ENCODE measurements around the gene PKIG.

The PKIG gene

DNA sequence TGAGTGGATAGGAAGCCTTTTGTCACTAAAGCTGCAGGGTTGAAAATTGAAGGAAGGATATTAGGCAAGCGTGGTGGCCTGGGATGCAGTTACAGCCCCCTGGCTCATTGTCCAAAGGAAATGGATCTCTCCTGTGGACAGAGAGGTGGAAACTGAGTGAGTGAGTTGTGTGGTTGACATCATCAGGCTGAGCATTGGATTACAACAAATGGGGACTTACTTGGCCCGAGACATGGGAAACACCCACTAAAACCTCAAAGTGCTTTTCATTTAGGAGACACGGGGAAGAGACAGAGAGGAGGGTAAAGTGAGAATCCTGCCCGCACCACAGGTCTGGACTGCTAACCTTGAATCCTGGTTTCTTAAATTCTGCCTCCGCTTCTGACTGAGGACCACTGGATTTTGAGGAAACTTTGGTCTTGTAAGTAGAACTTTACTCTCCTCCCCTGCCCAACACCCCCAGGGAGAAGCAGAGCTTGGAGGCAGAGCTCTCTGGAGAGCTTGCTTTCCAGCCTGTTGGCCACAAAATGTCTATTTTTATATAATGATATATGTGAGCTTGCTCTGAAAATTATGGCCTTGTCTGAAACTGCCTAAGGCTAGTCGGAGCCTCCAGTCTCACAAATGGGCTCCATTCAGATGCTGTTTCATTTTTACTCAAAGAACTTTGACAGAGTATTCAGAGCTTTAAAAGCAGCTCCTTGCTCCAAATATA, at the start of gene PKIG:
Gene PKIG, plus strand, starts transcription at position 269 of the 715 bp plus-strand sequence. CDS start 31,978 bp downstream, outside the sequence.
- in situ Hi-C loops (cut with MboI; ENCODE audit: low pct_unique_long_range_greater_than_20kb, low sequenced_read_pairs, unreplicated experiment): no loop called here
- DNase-seq (ENCODE audit: low spot score): no peak
- TF ChIP-seq, protein P1, sequence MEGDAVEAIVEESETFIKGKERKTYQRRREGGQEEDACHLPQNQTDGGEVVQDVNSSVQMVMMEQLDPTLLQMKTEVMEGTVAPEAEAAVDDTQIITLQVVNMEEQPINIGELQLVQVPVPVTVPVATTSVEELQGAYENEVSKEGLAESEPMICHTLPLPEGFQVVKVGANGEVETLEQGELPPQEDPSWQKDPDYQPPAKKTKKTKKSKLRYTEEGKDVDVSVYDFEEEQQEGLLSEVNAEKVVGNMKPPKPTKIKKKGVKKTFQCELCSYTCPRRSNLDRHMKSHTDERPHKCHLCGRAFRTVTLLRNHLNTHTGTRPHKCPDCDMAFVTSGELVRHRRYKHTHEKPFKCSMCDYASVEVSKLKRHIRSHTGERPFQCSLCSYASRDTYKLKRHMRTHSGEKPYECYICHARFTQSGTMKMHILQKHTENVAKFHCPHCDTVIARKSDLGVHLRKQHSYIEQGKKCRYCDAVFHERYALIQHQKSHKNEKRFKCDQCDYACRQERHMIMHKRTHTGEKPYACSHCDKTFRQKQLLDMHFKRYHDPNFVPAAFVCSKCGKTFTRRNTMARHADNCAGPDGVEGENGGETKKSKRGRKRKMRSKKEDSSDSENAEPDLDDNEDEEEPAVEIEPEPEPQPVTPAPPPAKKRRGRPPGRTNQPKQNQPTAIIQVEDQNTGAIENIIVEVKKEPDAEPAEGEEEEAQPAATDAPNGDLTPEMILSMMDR (IDR thresholded peaks at IDR 0.05; ENCODE audit: extremely low read depth, insufficient read depth, missing control alignments): no peak

DNA sequence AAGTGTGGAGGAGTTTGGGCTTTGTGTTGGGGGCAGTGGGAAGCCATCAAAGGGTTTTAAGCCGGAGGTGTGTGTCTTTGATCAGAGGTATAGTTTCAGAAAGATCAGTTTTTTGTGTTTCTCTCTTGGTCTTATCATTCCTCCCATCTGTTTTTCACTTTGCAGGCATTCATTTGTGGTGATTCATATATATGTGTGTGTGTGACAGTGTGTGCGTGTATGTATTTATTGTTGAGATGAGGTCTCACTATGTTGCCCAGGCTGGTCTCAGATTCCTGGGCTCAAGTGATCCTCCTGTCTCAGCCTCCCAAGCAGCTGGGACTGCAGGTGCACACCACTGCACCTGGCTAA, 49.4 kb upstream of the PKIG start:
- TF ChIP-seq, protein P1 (IDR thresholded peaks at IDR 0.05; ENCODE audit: extremely low read depth, insufficient read depth, missing control alignments): no peak
- in situ Hi-C loops (cut with MboI; ENCODE audit: low pct_unique_long_range_greater_than_20kb, low sequenced_read_pairs, unreplicated experiment): no loop called here
- DNase-seq (ENCODE audit: low spot score): no peak

GRCh38 chr20:44533928-44534327, 48.5 kb upstream of the PKIG start:
- TF ChIP-seq, protein P1 (IDR thresholded peaks at IDR 0.05; ENCODE audit: extremely low read depth, insufficient read depth, missing control alignments): no peak
- DNase-seq (ENCODE audit: low spot score): no peak
- in situ Hi-C loops (cut with MboI; ENCODE audit: low pct_unique_long_range_greater_than_20kb, low sequenced_read_pairs, unreplicated experiment): no loop called here

DNA sequence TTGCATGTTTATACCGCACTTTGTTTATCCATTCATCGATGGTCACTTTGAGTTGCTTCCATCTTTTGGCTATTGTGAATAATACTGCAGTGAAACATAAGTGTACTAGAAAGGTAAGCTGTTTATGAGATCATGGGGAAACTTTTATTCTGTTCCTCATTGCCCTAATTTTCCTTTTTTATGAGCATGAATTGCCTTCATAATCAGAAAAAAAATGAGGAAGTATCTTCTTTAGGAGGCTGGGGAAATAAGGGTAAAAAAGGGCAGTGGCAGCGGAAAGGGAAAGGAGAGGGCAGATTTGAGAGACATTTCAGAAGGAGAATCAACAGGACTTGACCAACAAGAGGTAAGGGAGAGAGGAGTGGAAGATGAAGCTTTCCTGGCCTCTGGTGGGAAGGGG, 46.2 kb upstream of the PKIG start:
- TF ChIP-seq, protein P1 (IDR thresholded peaks at IDR 0.05; ENCODE audit: extremely low read depth, insufficient read depth, missing control alignments): no peak
- no peak for DNase-seq (ENCODE audit: low spot score)
- in situ Hi-C loops (cut with MboI; ENCODE audit: low pct_unique_long_range_greater_than_20kb, low sequenced_read_pairs, unreplicated experiment): no loop called here

DNA sequence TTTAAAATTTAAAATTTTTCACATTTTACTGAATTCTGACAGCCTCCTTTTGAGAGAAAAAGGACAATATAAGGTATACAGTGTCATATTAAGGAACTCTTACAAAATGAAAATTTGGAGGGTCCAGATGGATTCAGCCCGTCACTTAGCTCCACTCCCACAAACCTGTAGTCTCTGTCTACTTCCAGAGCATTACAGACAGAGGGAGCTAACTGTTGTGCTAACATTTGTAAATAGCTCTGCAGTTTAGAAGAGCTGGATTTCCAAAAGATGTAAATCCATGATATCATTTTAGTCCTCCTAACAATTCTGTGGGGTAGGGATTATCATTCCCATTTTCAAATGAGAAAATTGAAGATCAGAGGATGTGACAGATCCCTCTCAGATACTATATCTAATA, 44.4 kb upstream of the PKIG start:
- TF ChIP-seq, protein P1 (IDR thresholded peaks at IDR 0.05; ENCODE audit: extremely low read depth, insufficient read depth, missing control alignments): no peak
- no peak for DNase-seq (ENCODE audit: low spot score)
- in situ Hi-C loops (cut with MboI; ENCODE audit: low pct_unique_long_range_greater_than_20kb, low sequenced_read_pairs, unreplicated experiment): no loop called here

DNA sequence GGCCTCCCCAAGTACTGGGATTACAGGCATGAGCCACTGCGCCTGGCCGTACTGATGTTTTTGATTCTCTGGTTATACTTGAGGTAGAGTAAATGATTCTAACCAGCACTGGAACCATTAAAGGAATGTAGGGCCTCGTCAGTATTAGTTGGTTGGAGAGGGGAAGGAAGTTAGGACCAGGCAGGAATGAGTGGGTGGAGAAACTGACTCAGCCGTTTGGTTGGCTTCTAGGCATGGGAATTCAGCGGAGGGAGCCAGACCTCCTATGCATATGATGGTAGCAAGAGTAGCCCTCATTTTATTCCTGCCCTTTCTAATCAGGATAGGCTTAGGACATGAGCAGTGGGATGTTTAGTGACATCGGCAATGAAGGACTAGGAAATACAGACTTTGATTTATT, 41.5 kb upstream of the PKIG start:
- TF ChIP-seq, protein P1 (IDR thresholded peaks at IDR 0.05; ENCODE audit: extremely low read depth, insufficient read depth, missing control alignments): no peak
- in situ Hi-C loops (cut with MboI; ENCODE audit: low pct_unique_long_range_greater_than_20kb, low sequenced_read_pairs, unreplicated experiment): no loop called here
- no peak for DNase-seq (ENCODE audit: low spot score)
